GM12878 (cell line): ENCODE data around the gene LCORL. TPM values are rescaled to one million over a fixed set of nuclear protein-coding genes. Genes with fewer than 3 reads are reported as not detected.

Experiments used
- BHLHE40 ChIP-seq, 2 experiments: fragments of 450-650 bp in 1 of 2; IDR thresholded peaks; 2 replicates each; pipeline ENCODE4 v1.6.1; 2011 to 2017; ENCODE audit warnings: low read depth in 2 of 2, borderline replicate concordance in 1 of 2, improper control_type of control experiment in 1 of 2, low read length in 1 of 2, mild to moderate bottlenecking in 1 of 2
- CEBPZ ChIP-seq: fragments of 150-350 bp; IDR thresholded peaks from 2 replicates; pipeline ENCODE4 v1.6.1; 2016; ENCODE audit warnings: low read depth, low read length
- CREB1 ChIP-seq: IDR thresholded peaks from 2 replicates; pipeline ENCODE4 v1.6.1; 2012; ENCODE audit warnings: low read depth, mild to moderate bottlenecking, inconsistent platforms
- E4F1 ChIP-seq: fragments of 450-650 bp; IDR thresholded peaks from 2 replicates; pipeline ENCODE4 v1.6.1; 2018; ENCODE audit warnings: borderline replicate concordance, mild to moderate bottlenecking; ENCODE audit not compliant: partially characterized antibody
- ESRRA ChIP-seq: IDR thresholded peaks from 2 replicates; pipeline ENCODE4 v1.6.1; 2012; ENCODE audit warnings: mild to moderate bottlenecking, low read length, improper control_type of control experiment
- FOS ChIP-seq: IDR thresholded peaks from 3 replicates; pipeline ENCODE4 v1.6.1; 2011; ENCODE audit warnings: borderline replicate concordance; ENCODE audit not compliant: insufficient read length; ENCODE audit errors: extremely low read depth
- HDAC6 ChIP-seq: fragments of 200-600 bp; sonication (generic); IDR thresholded peaks from one replicate; pipeline ENCODE4 v1.8.0; 2017; ENCODE audit warnings: antibody characterized with exemption; ENCODE audit not compliant: unreplicated experiment
- LARP7 ChIP-seq: fragments of 450-650 bp; IDR thresholded peaks from 2 replicates; pipeline ENCODE4 v1.6.1; 2017; ENCODE audit warnings: mild to moderate bottlenecking
- MEF2B ChIP-seq: fragments of 450-650 bp; IDR thresholded peaks from 2 replicates; pipeline ENCODE4 v1.6.1; 2018; ENCODE audit warnings: mild to moderate bottlenecking, moderate library complexity; ENCODE audit not compliant: partially characterized antibody, poor library complexity, severe bottlenecking
- MTA2 ChIP-seq: fragments of 450-650 bp; IDR thresholded peaks from 2 replicates; pipeline ENCODE4 v1.6.1; 2016; ENCODE audit warnings: low read depth, mild to moderate bottlenecking, moderate library complexity
- MXI1 ChIP-seq: fragments of 150-350 bp; IDR thresholded peaks from 2 replicates; pipeline ENCODE4 v1.6.1; 2011; ENCODE audit warnings: low read depth, mild to moderate bottlenecking, inconsistent platforms, low read length, improper control_type of control experiment
- NFYB ChIP-seq: IDR thresholded peaks from 2 replicates; pipeline ENCODE4 v1.6.1; 2011; ENCODE audit warnings: low read depth, mild to moderate bottlenecking, low read length, improper control_type of control experiment, moderate library complexity; ENCODE audit not compliant: insufficient read depth
- PAX5 ChIP-seq: IDR thresholded peaks from 2 replicates; pipeline ENCODE4 v1.6.1; 2011; ENCODE audit warnings: low read depth, low read length, borderline replicate concordance
- PML ChIP-seq: IDR thresholded peaks from 2 replicates; pipeline ENCODE4 v1.6.1; 2012; ENCODE audit warnings: low read length, inconsistent platforms
- POLR2AphosphoS2 ChIP-seq: IDR thresholded peaks from 2 replicates; pipeline ENCODE4 v1.6.1; 2011; ENCODE audit warnings: low read depth, mild to moderate bottlenecking, low read length, improper control_type of control experiment, moderate library complexity
- RAD51 ChIP-seq: fragments of 450-650 bp; IDR thresholded peaks from 2 replicates; pipeline ENCODE4 v1.6.1; 2016; ENCODE audit warnings: moderate library complexity, mild to moderate bottlenecking, inconsistent platforms
- RB1 ChIP-seq: fragments of 450-650 bp; formaldehyde crosslinking; IDR thresholded peaks from 2 replicates; pipeline ENCODE4 v1.6.1; 2017; ENCODE audit warnings: mild to moderate bottlenecking, borderline replicate concordance
- RFX5 ChIP-seq: IDR thresholded peaks from 2 replicates; pipeline ENCODE4 v1.6.1; 2011; ENCODE audit warnings: low read depth, low read length, improper control_type of control experiment
- SRF ChIP-seq, 2 experiments: IDR thresholded peaks; 2 replicates each; pipeline ENCODE4 v1.6.1; 2011; ENCODE audit warnings: low read depth in 2 of 2, low read length in 2 of 2, mild to moderate bottlenecking in 1 of 2, moderate library complexity in 1 of 2
- TBL1XR1 ChIP-seq: IDR thresholded peaks from 2 replicates; pipeline ENCODE4 v1.6.1; 2012; ENCODE audit warnings: low read depth, low read length, improper control_type of control experiment
- WRNIP1 ChIP-seq: IDR thresholded peaks from 2 replicates; pipeline ENCODE4 v1.6.1; 2011; ENCODE audit warnings: low read depth, low read length, improper control_type of control experiment, borderline replicate concordance
- polyA plus RNA-seq, 11 experiments: library from polyadenylated mRNA; depleted of rRNA in 4 of 11; unstranded in 6 of 11; stranded (reverse) in 5 of 11; fragments of >200 nt; fragmentation: Nextera tagmentation in 4 of 11; fragmentation: Illumina TruSeq in 1 of 11; extraction: Ambion mirVana in 4 of 11; extraction: Trizol in 1 of 11; gene quantifications; 1 replicate in 1 of 11; 2 replicates in 10 of 11; pipeline versions ENCODE4 v1.2.1 to v1.2.3, GENCODE V29; 2011 to 2016; ENCODE audit warnings: inconsistent platforms in 2 of 11, missing spikeins in 2 of 11, low read depth in 1 of 11
- total RNA-seq, 4 experiments: library from RNA; depleted of rRNA in 3 of 4; stranded (reverse); fragments of >200 nt in 3 of 4; fragmentation: Illumina TruSeq in 1 of 4; extraction: Trizol in 1 of 4; gene quantifications; 2 replicates each; pipeline versions ENCODE4 v1.2.1 to v1.2.3, GENCODE V29; 2013 to 2021
- TF ChIP-seq, protein P1 (sequence below): fragments of 450-650 bp; conservative IDR thresholded peaks from 2 replicates; pipeline ENCODE4 v1.6.1; 2017; ENCODE audit warnings: mild to moderate bottlenecking, moderate library complexity

Gene LCORL
- total and polyA plus RNA-seq, 10 of the 15 experiments (the other 5 are each of a cell fraction or from before 2014, with no cell fraction given), result 2.2 to 9.8 (median 5.9) TPM

- TF ChIP-seq CEBPZ (no peak), POLR2AphosphoS2 (peak; percentile 90; the same call in 1 of the 2 replicates), TBL1XR1 (no peak; the same call in 1 of the 2 replicates), PML (peak; percentile 93), CREB1 (peak; percentile 89), RAD51 (no peak), MTA2 (no peak), PAX5 (peak; percentile 29; the same call in 1 of the 2 replicates), FOS (no peak), WRNIP1 (no peak; the same call in 1 of the 2 replicates), BHLHE40 (IDR thresholded peaks at IDR 0.05; ENCODE audit: borderline replicate concordance in 1 of 2, low read depth in 2 of 2, low read length in 1 of 2) (peak; percentile 41 to 48; a peak in 2 of 4 replicates), E4F1 (no peak), NFYB (no peak), HDAC6 (peak; percentile 34), LARP7 (peak; percentile 75; the same call in 1 of the 2 replicates), RFX5 (no peak), ESRRA (no peak), SRF (IDR thresholded peaks at IDR 0.05; ENCODE audit: low read depth in 2 of 2, low read length in 2 of 2) (no peak), MXI1 (peak; percentile 92), MEF2B (peak; percentile 43), RB1 (peak; percentile 95; the same call in 1 of the 2 replicates)
- TF ChIP-seq, protein P1, sequence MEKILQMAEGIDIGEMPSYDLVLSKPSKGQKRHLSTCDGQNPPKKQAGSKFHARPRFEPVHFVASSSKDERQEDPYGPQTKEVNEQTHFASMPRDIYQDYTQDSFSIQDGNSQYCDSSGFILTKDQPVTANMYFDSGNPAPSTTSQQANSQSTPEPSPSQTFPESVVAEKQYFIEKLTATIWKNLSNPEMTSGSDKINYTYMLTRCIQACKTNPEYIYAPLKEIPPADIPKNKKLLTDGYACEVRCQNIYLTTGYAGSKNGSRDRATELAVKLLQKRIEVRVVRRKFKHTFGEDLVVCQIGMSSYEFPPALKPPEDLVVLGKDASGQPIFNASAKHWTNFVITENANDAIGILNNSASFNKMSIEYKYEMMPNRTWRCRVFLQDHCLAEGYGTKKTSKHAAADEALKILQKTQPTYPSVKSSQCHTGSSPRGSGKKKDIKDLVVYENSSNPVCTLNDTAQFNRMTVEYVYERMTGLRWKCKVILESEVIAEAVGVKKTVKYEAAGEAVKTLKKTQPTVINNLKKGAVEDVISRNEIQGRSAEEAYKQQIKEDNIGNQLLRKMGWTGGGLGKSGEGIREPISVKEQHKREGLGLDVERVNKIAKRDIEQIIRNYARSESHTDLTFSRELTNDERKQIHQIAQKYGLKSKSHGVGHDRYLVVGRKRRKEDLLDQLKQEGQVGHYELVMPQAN, result peak; percentile 99
Observed at GRCh38 chr4:17810260-17811077, 211.1 kb downstream of the LCORL start, which contains the start of the genes DCAF16 and NCAPG (continued).
